Measurements from ENCODE around the gene TMEM120B.

- TF ChIP-seq MEF2D (CRISPR knock-in tag; IDR thresholded peaks at IDR 0.05), result no peak
- no peak for TF ChIP-seq CTCF (CRISPR knock-in tag; IDR thresholded peaks at IDR 0.05)
- TF ChIP-seq ZBTB25 (CRISPR knock-in tag; IDR thresholded peaks at IDR 0.05), result no peak
- no peak for TF ChIP-seq FOSL2 (CRISPR knock-in tag; IDR thresholded peaks at IDR 0.05)
- no peak for TF ChIP-seq ZNF614 (CRISPR knock-in tag; IDR thresholded peaks at IDR 0.05; ENCODE audit: borderline replicate concordance)
- no peak for TF ChIP-seq POLR2AphosphoS5 (IDR thresholded peaks at IDR 0.05; ENCODE audit: low read depth, low read length)
Measured at GRCh38 chr12:121775501-121775900, 62.9 kb downstream of the TMEM120B start.
